ENCODE data around the gene KIAA0040.

KIAA0040 gene

GRCh38 chr1:175171036-175171913 is 21.3 kb downstream of the KIAA0040 start:
- no peak for DNase-seq (ENCODE audit: low read depth)

DNA sequence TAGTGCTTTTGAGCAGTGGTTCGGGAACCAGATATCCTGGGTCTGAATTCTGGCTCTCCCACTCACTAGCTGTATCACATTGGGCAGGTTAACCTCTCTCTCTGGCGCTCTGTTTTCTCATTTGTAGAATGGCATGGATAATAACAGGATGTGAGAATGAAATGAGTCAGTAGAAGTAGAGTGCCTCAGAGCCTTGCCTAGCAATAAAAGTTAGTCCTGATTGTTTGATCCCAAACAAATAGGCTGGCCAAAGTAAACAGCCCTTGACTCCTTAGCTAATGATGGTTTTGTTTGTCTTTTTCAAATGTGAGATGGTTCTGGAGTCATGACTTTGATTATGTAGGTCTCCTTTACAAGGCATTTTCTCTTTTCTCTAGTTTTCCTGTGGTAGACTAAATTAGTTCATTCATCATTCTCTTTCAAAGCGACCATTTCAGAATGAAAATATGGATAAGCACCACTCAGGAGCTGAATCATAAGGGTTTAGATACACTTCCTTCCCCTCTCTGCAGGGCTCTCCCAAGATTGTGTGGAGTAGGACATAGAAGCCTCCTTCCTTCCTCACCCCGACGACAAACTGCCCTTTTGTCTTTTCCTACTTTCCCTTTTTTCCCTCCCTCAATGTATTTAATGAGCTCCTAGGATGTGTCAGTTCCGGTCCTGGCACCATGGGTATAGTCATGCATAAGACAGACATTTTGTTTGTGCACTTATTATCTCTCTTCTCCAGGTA is 23.1 kb downstream of the KIAA0040 start:
- peak; percentile 76 for DNase-seq (ENCODE audit: low read depth)

DNA sequence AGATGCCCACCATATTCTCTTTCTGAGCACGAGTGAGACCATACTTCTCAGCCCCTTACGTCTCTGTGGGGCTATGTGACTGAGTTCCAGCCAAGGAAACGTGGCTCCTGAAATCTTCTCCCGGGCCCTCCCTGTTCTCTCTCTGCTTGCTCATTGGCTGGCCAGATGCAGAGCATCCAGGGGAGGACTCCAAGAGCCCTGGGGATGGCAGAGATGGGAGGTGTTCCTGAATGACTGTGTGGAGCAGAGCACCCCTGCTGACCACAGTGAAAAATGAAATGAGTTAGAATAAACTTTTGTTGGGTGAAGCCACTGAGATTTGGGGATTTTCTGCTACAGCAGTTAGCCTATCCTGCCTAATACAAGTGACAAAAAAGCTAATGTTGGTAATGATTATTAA is 23.8 kb downstream of the KIAA0040 start:
- no peak for DNase-seq (ENCODE audit: low read depth)

GRCh38 chr1:175167861-175168260 is 24.7 kb downstream of the KIAA0040 start:
- no peak for DNase-seq (ENCODE audit: low read depth)

DNA sequence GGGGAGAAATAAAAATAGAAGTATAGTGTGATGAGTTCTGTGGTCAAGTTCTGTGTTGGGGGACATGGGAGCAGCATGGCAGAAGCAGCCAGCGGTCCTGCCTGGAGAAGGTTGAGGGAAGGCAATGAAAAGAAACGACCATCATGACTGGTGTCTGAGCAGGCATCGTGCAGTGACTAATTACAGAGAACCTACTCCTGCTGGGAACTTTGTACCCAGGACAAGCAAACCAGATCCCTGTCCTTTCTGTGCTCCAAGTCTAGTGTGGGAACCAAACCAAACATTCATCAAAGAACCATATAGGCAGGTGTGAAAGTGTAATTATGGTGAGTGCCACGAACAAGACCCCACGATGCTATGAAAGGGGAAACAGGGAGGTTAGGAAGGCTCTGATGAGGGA is 25.8 kb downstream of the KIAA0040 start:
- no peak for DNase-seq (ENCODE audit: low read depth)

- no peak for DNase-seq (ENCODE audit: low read depth)
Measured at GRCh38 chr1:175164751-175165150, 27.8 kb downstream of the KIAA0040 start.

- no peak for DNase-seq (ENCODE audit: low read depth)
Measured at GRCh38 chr1:175163702-175164101, 28.9 kb downstream of the KIAA0040 start.

- no peak for DNase-seq (ENCODE audit: low read depth)
Measured at GRCh38 chr1:175162955-175163354, 29.6 kb downstream of the KIAA0040 start.

- DNase-seq (ENCODE audit: low read depth): no peak
Measured at GRCh38 chr1:175158170-175158591, 34.4 kb downstream of the KIAA0040 start.

GRCh38 chr1:175157200-175157599 is 35.4 kb downstream of the KIAA0040 start:
- DNase-seq (ENCODE audit: low read depth): no peak

GRCh38 chr1:175155936-175156335 is 36.6 kb downstream of the KIAA0040 start:
- no peak for DNase-seq (ENCODE audit: low read depth)

GRCh38 chr1:175155473-175155856 is 37.1 kb downstream of the KIAA0040 start:
- DNase-seq (ENCODE audit: low read depth): no peak

DNA sequence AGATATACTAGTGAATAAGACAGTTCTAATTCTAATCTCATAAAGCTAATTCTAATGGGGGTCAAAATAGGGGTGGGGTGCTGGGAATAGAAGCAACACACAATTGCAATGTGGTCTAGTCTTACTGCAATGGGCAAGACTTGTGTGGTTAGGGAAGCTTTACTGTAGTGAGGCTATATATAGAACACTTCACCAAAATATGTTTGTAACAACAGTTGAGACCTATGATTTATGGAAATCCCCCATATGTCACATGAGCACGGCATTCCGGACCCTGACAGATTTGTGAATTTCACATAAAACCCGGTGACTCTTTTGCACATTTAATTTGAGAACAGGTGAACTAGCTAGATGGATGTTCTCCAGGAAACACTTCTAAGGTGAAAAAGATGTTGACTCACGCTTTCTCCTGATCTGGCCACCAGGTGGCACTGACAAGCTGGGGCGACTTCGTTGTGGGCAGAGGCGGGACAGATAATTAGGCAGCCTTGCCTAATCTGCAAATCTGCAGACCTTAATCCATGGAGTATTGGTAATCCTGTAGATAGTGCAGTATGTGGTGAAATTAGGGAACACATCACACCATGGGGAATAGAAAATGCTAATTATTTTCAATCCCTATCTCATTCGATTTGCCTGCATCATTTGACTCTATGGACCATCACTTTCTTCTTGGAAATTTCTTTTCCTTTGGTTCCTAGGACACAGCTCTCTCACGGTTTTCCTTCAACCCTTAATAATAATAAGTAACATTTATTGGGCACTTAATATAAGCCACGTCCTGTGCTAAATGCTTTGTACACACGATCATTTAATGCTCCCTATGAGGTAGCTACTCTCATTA is 37.7 kb downstream of the KIAA0040 start:
- peak; percentile 60 for DNase-seq (ENCODE audit: low read depth)

GRCh38 chr1:175152006-175152652 is 40.4 kb downstream of the KIAA0040 start:
- DNase-seq (ENCODE audit: low read depth): peak; percentile 49

DNA sequence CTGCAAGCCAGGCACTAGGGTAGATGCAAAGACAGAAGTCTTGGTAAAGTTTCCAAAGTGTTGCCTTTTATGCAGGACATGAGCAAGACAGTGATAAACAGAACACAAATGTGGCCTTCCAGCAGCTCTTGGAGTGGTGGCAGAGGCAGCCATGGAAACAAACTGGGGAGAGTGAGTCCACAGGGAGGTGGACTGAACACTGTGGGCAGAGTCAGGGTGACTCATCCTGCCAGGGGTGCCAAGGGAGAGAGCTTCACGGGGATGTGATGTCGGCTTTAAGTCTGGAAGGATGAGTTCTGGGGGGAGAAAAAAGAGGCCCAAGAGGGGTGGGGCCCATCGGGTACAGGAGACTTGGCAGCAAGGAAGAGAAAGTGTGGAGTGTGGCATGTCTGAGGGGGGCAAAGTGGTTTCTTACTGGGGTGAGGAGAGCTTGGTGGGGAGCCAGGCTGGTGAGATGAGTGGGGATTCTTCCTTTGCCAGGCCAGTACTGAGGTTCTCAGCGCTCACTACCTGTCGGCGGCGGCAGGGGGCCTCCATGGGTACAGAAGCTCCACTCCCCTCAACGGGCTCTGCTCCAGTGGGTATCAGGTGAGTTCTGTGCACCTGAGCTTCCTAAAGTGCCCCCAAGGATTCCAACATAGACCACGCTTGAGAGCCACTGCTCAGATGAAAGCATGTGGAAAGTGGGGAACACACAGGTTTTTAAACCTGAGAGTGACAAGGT is 41.8 kb downstream of the KIAA0040 start:
- DNase-seq (ENCODE audit: low read depth): peak; percentile 52

GRCh38 chr1:175148068-175148467 is 44.5 kb downstream of the KIAA0040 start:
- no peak for DNase-seq (ENCODE audit: low read depth)

DNA sequence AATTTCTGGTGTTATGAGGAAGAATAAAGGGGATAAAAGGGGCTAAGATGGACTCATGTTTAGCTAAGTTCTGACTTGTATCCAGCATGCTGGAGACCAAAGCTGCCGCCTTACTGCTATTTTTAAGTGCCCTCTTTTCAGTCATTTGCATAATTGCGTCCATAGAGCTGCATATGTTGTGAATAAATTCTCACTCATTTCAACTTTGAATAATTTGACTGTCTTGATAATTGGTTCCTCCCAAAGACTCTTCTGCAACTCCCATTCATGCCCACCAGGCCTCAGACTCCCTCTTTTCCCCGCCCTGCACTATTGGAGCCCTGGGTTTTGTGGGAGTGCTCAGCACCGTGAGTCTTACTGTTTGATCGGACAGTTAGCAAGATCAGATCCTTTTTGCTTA is 45.0 kb downstream of the KIAA0040 start:
- DNase-seq (ENCODE audit: low read depth): no peak

DNA sequence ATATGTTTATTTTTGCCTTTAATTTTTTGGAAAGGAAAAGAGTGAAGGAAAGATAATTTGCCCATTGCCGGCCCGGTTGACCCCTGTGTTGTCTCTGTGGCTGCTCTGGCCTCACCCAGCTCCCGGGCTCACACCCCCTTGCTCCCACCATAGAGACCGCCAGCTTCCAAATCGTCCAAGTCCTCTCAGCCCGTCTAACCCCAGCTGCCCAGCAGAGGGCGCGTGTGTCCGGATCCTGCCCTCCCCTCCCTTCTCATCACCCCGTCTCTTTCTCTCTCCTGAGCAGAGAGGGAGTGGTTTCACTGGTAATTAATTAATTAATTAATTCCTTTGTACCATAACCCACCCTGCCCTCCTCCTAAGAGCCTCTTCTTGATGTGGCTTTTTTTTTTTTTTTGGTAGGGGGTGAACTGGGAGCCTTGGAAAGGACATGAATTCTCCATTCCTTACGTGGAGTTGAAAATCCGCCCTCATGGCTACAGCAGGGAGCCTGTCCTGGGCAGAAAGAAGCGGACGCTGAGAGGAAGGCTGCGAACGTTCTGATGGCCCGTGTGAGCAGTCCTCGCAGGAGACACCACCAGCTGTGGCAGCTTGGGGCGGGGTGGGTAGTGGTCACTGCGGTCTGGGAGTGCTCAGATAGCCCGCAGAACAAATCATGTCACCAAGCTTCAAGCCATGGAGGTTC is 45.9 kb downstream of the KIAA0040 start:
- peak; percentile 65 for DNase-seq (ENCODE audit: low read depth)

DNA sequence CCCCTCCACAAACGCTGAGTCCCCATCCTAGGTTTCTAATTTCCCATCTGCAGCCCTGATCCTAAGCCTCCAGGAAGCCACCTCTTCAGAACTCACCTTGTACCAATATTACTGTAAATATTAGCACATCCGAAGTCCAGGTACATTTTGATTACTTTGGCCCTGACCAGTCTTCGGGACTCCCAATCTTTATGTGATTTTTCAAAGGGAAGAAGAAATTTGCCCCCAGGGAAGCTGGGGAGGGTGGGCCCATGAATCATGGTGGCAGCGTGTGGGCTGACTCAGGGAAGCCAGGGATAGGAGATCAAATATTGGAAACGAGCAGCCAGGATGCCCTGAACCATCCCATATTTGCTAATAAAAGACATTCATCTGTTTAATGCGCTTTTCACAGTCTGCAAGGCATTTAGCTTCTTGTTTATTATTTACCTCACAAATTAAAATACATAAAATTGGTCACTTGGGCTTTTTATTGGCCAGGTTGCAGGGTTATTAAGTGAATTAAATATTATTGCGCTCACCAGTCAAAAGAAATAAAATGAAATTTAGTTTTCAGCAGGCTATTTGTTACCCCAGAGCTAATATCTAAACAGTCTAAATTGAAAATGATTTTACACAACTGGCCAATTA is 46.6 kb downstream of the KIAA0040 start:
- DNase-seq (ENCODE audit: low read depth): peak; percentile 39

- no peak for DNase-seq (ENCODE audit: low read depth)
Measured at GRCh38 chr1:175138579-175138978, 54.0 kb downstream of the KIAA0040 start.

Measured in EH (cell line).